GM12864 (cell line): ENCODE data around the gene KDM4B.
"Not testable (repeated sequence)": the region's sequence is repeated elsewhere in the genome, so short reads cannot be mapped to it uniquely, and the experiment has no call there.

Experiments
- DNase-seq: peaks from one replicate; pipeline ENCODE4 v3.0.0-alpha.2; 2011; ENCODE audit warnings: low read depth
- H3K4me3 ChIP-seq: 2 replicates; pipeline ENCODE4 v1.5.1; 2011; ENCODE audit warnings: mild to moderate bottlenecking, low read depth, low read length, control low read depth
- CTCF ChIP-seq: IDR thresholded peaks from 2 replicates; pipeline ENCODE4 v1.5.1; 2011; ENCODE audit warnings: low read depth, mild to moderate bottlenecking, moderate library complexity, low read length, control low read depth, inconsistent platforms; ENCODE audit errors: missing control alignments

The KDM4B gene

DNA sequence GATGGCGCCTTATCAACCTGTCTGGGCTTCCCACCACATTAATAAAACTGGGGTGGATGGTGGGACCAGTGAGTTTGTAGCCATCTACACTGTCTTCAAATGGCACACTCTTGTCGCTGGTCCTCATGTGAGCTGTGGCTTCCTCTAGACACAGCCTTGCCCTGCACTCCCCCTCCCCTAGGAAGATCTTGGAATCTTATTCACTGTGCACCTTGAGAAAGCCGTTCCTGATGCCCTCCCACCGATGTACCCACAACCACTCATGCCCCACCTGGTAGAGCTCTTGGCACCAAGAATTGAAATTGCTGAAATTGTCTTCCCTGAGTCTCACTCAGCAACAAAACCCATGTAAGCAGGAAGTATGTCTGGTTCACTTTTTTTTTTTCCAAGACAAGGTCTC is 225.7 kb downstream of the KDM4B start:
- no peak for TF ChIP-seq CTCF
- no peak for DNase-seq

GRCh38 chr19:5195587-5195986 is 226.7 kb downstream of the KDM4B start:
- DNase-seq, H3K4me3 ChIP-seq: not testable (repeated sequence)

More for the DNA sequence above, 225.7 kb downstream of the KDM4B start:
- H3K4me3 ChIP-seq = no peak overlapping the region

GRCh38 chr19:5196832-5197231 is 227.9 kb downstream of the KDM4B start:
- DNase-seq = no peak
- no peak overlapping the region for H3K4me3 ChIP-seq
- TF ChIP-seq CTCF = no peak

GRCh38 chr19:5200844-5201243 is 231.9 kb downstream of the KDM4B start:
- TF ChIP-seq CTCF = no peak
- no peak overlapping the region for H3K4me3 ChIP-seq
- no peak for DNase-seq

- TF ChIP-seq CTCF = no peak
- no peak for DNase-seq
- H3K4me3 ChIP-seq = no peak overlapping the region
Measured at GRCh38 chr19:5202553-5202952, 233.6 kb downstream of the KDM4B start.
